Gastroesophageal sphincter (tissue), 3 donors: ENCODE results near the gene COG6.

Experiments used
- CTCF ChIP-seq, 4 experiments: fragments of 200-600 bp in 2 of 4; fragments of 450-650 bp in 2 of 4; sonication (generic) in 1 of 4; IDR thresholded peaks; one replicate each; pipeline ENCODE4 v1.5.1; 2017 to 2019; ENCODE audit warnings: antibody characterized with exemption in 4 of 4, mild to moderate bottlenecking in 2 of 4, moderate library complexity in 2 of 4
- POLR2A ChIP-seq, 2 donors: fragments of 450-650 bp; IDR thresholded peaks; one replicate each; pipeline ENCODE4 v1.6.1; 2017; ENCODE audit warnings: antibody characterized with exemption in 2 of 2, mild to moderate bottlenecking in 2 of 2, moderate library complexity in 1 of 2
- POLR2AphosphoS5 ChIP-seq: sonication (generic); formaldehyde crosslinking; IDR thresholded peaks from one replicate; pipeline ENCODE4 v1.6.1; 2017; ENCODE audit warnings: antibody characterized with exemption

DNA sequence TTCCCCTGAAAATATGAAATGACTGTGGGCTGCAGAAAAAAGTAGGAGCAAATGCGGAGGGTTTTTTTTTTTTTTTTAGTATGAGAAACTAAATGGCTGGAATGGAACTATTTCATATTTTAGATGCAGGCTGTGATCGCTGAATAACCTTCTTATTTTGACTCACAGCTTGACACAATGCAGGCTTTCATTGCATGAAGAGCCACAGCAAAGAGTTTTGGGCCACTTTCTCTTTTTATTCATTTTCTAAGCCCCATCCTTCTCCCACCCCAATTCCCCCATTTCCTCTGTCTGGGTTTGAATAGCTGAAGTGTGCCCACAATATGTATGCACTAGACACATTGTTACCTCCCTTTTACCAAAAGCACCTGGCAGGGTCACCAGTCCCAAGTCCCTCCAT is 125.9 kb downstream of the COG6 start:
- TF ChIP-seq POLR2AphosphoS5 (no peak), POLR2A (IDR thresholded peaks at IDR 0.05) (no peak), CTCF (IDR thresholded peaks at IDR 0.05) (no peak)
